Embryonic facial prominence (tissue), 1 donor: ENCODE measurements around the gene PRDM8.
A peak's percentile ranks its signal among the peaks of the same experiment; 100 is the strongest.

Experiments used
- DNase-seq: peaks from one replicate; pipeline ENCODE4 v3.0.0-alpha.2; 2016; ENCODE audit errors: extremely low spot score

PRDM8 gene

GRCh38 chr4:80183250-80184052 lies 13.9 kb upstream of the PRDM8 start:
- DNase-seq, result no peak

- no peak for DNase-seq
Measured at GRCh38 chr4:80184053-80184824, 13.1 kb upstream of the PRDM8 start.

- no peak for DNase-seq
Measured at GRCh38 chr4:80184825-80185756, 12.2 kb upstream of the PRDM8 start.

- DNase-seq, result no peak
Measured at GRCh38 chr4:80185787-80186548, 11.3 kb upstream of the PRDM8 start.

- no peak for DNase-seq
Measured at GRCh38 chr4:80186676-80187075, 10.6 kb upstream of the PRDM8 start.

- DNase-seq, result no peak
Measured at GRCh38 chr4:80187677-80188076, 9.6 kb upstream of the PRDM8 start.

GRCh38 chr4:80188457-80188800 lies 8.9 kb upstream of the PRDM8 start:
- no peak for DNase-seq

- DNase-seq, result no peak
Measured at GRCh38 chr4:80188801-80189458, 8.4 kb upstream of the PRDM8 start.

- no peak for DNase-seq
Measured at GRCh38 chr4:80189581-80189955, 7.7 kb upstream of the PRDM8 start.

- DNase-seq, result no peak
Measured at GRCh38 chr4:80189956-80190677, 7.2 kb upstream of the PRDM8 start.

GRCh38 chr4:80192252-80192866 lies 4.9 kb upstream of the PRDM8 start:
- DNase-seq, result no peak

- no peak for DNase-seq
Measured at GRCh38 chr4:80192937-80193336, 4.4 kb upstream of the PRDM8 start.

GRCh38 chr4:80195441-80196140 lies 1.7 kb upstream of the PRDM8 start:
- no peak for DNase-seq

GRCh38 chr4:80196259-80196921 lies 913 bp upstream of the PRDM8 start:
- DNase-seq, result peak; percentile 5

- DNase-seq, result no peak
Measured at GRCh38 chr4:80197601-80198440, 518 bp downstream of the PRDM8 start.

- no peak for DNase-seq
Measured at GRCh38 chr4:80198441-80198837, 1.1 kb downstream of the PRDM8 start.

GRCh38 chr4:80199004-80199560 lies 1.8 kb downstream of the PRDM8 start:
- peak; percentile 6 for DNase-seq
